ENCODE results near the gene ZBTB4.

The ZBTB4 gene, protein sequence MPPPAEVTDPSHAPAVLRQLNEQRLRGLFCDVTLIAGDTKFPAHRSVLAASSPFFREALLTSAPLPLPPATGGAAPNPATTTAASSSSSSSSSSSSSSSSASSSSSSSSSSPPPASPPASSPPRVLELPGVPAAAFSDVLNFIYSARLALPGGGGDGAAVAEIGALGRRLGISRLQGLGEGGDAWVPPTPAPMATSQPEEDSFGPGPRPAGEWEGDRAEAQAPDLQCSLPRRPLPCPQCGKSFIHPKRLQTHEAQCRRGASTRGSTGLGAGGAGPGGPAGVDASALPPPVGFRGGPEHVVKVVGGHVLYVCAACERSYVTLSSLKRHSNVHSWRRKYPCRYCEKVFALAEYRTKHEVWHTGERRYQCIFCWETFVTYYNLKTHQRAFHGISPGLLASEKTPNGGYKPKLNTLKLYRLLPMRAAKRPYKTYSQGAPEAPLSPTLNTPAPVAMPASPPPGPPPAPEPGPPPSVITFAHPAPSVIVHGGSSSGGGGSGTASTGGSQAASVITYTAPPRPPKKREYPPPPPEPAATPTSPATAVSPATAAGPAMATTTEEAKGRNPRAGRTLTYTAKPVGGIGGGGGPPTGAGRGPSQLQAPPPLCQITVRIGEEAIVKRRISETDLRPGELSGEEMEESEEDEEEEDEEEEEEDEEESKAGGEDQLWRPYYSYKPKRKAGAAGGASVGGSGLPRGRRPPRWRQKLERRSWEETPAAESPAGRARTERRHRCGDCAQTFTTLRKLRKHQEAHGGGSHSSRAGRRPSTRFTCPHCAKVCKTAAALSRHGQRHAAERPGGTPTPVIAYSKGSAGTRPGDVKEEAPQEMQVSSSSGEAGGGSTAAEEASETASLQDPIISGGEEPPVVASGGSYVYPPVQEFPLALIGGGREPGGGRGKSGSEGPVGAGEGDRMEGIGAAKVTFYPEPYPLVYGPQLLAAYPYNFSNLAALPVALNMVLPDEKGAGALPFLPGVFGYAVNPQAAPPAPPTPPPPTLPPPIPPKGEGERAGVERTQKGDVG

GRCh38 chr17:7479213-7480088 lies at the start of gene ZBTB4:
ZBTB4 (minus strand) TSS chr17:7479631; CDS start chr17:7466801, 12,830 bp downstream.
- DNase-seq (ENCODE audit: low read depth), result peak; percentile 44

DNA sequence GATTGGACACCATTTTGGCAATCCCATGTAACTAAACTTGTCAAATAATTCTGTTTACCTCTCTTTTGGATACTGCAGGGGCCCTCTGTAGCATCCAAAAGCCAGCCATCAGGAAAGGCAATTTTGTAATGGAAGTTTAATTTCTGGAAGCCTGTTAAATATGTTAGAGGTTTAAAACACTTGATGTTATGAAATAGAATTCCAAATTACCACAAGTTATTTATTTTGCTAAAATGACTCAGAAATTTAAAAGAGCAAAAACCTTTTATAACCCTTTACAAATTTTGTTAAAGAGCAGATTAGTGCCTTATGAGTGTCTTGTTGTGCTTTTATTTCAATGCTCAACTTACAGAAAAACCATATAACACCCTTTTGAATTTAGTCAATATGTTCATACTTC lies 49.4 kb upstream of the ZBTB4 start:
- no peak for DNase-seq (ENCODE audit: low read depth)

- peak; percentile 15 for DNase-seq (ENCODE audit: low read depth)
Measured at GRCh38 chr17:7523033-7523432, 43.6 kb upstream of the ZBTB4 start.

- DNase-seq (ENCODE audit: low read depth), result no peak
Measured at GRCh38 chr17:7515911-7516610, 36.6 kb upstream of the ZBTB4 start.

DNA sequence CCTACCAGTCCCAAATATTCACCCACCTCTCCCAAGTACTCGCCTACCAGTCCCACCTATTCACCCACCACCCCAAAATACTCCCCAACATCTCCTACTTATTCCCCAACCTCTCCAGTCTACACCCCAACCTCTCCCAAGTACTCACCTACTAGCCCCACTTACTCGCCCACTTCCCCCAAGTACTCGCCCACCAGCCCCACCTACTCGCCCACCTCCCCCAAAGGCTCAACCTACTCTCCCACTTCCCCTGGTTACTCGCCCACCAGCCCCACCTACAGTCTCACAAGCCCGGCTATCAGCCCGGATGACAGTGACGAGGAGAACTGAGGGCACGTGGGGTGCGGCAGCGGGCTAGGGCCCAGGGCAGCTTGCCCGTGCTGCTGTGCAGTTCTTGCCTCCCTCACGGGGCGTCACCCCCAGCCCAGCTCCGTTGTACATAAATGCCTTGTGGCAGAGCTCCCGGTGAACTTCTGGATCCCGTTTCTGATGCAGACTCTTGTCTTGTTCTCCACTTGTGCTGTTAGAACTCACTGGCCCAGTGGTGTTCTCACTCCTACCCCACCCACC lies 34.5 kb upstream of the ZBTB4 start:
- no peak for DNase-seq (ENCODE audit: low read depth)

- no peak for DNase-seq (ENCODE audit: low read depth)
Measured at GRCh38 chr17:7512824-7513540, 33.6 kb upstream of the ZBTB4 start.

- DNase-seq (ENCODE audit: low read depth), result no peak
Measured at GRCh38 chr17:7512105-7512504, 32.7 kb upstream of the ZBTB4 start.

DNA sequence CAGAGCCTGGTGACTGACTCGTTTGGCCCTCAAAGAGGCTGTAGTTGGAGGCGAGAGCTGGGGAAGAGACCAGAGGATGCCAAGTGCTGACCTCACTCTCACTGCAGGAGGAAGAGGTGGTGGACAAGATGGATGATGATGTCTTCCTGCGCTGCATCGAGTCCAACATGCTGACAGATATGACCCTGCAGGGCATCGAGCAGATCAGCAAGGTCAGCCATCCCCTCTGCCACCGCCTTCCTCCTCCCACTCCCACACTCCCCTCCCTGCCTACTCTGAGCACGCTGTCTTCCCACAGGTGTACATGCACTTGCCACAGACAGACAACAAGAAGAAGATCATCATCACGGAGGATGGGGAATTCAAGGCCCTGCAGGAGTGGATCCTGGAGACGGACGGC lies 31.7 kb upstream of the ZBTB4 start:
- DNase-seq (ENCODE audit: low read depth), result no peak

DNA sequence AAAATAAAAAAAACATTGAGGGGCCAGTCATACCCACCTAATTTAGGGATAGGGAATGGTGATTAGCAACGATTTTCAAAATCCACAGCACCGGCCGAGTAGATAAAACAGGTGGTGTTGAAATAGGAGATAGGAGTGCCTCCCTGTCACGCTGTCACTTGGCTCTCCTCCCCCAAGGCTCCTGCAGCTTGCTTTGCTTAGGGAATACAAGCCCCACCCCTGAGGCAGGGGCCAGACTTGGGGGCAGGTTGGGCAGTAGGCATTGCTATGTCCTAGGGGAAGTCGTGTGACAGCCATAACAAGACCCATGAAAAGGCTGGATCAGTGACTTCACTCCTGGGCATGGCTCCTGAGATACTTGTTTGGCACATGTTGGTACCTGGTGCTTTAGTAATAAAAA lies 30.5 kb upstream of the ZBTB4 start:
- DNase-seq (ENCODE audit: low read depth), result no peak

GRCh38 chr17:7508846-7509245 lies 29.4 kb upstream of the ZBTB4 start:
- DNase-seq (ENCODE audit: low read depth), result no peak

GRCh38 chr17:7508145-7508544 lies 28.7 kb upstream of the ZBTB4 start:
- no peak for DNase-seq (ENCODE audit: low read depth)

GRCh38 chr17:7503521-7503920 lies 24.1 kb upstream of the ZBTB4 start:
- no peak for DNase-seq (ENCODE audit: low read depth)

- no peak for DNase-seq (ENCODE audit: low read depth)
Measured at GRCh38 chr17:7502987-7503386, 23.6 kb upstream of the ZBTB4 start.

DNA sequence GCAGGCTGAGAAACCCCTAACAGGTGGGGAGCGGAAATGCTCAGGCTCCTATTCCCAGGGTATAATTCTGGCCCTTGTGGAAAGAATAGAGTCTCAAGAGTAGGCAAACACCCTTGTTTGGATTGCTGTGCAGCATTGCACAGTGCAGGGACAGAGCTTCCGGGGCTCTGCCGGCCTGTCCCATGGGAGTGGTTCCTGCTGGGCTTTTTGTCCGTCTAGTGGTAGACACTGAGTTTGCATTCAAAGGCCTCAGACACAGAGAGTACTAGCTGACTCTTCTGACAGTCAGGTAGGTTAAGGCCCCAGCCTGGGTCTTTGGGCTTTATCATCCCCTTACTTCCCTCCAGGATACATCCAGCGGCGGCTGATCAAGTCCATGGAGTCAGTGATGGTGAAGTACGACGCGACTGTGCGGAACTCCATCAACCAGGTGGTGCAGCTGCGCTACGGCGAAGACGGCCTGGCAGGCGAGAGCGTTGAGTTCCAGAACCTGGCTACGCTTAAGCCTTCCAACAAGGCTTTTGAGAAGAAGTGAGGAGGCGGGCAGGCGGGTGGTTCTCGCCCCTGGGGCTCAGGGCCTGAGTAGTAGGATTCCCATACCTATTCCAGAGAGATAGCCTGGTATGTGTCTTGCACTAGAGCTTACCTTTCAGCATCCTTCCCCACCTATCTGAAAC lies 22.9 kb upstream of the ZBTB4 start:
- DNase-seq (ENCODE audit: low read depth), result no peak

- DNase-seq (ENCODE audit: low read depth), result no peak
Measured at GRCh38 chr17:7501729-7502128, 22.3 kb upstream of the ZBTB4 start.

DNA sequence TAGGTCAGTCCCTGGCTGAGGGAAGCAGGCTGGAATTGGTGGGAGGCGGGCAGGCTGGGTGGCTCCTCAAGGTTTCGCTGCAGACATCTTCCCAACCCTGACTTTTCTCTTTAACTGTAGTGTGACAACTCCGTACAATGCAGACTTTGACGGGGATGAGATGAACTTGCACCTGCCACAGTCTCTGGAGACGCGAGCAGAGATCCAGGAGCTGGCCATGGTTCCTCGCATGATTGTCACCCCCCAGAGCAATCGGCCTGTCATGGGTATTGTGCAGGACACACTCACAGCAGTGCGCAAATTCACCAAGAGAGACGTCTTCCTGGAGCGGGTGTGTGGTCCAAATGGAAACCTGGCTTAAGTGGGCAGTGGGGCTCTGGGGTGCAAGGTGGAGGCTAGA lies 19.7 kb upstream of the ZBTB4 start:
- DNase-seq (ENCODE audit: low read depth), result no peak

- no peak for DNase-seq (ENCODE audit: low read depth)
Measured at GRCh38 chr17:7497636-7498035, 18.2 kb upstream of the ZBTB4 start.

GRCh38 chr17:7497228-7497627 lies 17.8 kb upstream of the ZBTB4 start:
- no peak for DNase-seq (ENCODE audit: low read depth)

GRCh38 chr17:7496470-7497183 lies 17.2 kb upstream of the ZBTB4 start:
- no peak for DNase-seq (ENCODE audit: low read depth)

All from iris pigment epithelial cell (primary cell).